GM19452 (cell line): ENCODE results near the gene ANO9.
"Not testable (repeated sequence)": the region's sequence is repeated elsewhere in the genome, so short reads cannot be mapped to it uniquely, and the experiment has no call there.

ENCODE experiments used
- ATAC-seq: cut with Tn5 transposase; IDR thresholded peaks from one replicate; pipeline ENCODE4 v1.9.1; 2021; ENCODE audit not compliant: unreplicated experiment

ANO9 gene

GRCh38 chr11:437228-437870, 4.5 kb downstream of the ANO9 start:
- ATAC-seq: no peak

GRCh38 chr11:434999-435740, 6.6 kb downstream of the ANO9 start:
- ATAC-seq: not testable (repeated sequence)

GRCh38 chr11:434496-434895, 7.3 kb downstream of the ANO9 start:
- no peak for ATAC-seq

- ATAC-seq: no peak
Measured at GRCh38 chr11:433641-434040, 8.2 kb downstream of the ANO9 start.

- ATAC-seq: no peak
Measured at GRCh38 chr11:433111-433510, 8.7 kb downstream of the ANO9 start.

GRCh38 chr11:432501-433100, 9.2 kb downstream of the ANO9 start:
- ATAC-seq: no peak

- no peak for ATAC-seq
Measured at GRCh38 chr11:431921-432320, 9.9 kb downstream of the ANO9 start.

GRCh38 chr11:429931-430456, 11.8 kb downstream of the ANO9 start:
- ATAC-seq: no peak

- ATAC-seq: no peak
Measured at GRCh38 chr11:429391-429790, 12.4 kb downstream of the ANO9 start.

GRCh38 chr11:428295-428694, 13.5 kb downstream of the ANO9 start:
- no peak for ATAC-seq

GRCh38 chr11:426851-427250, 15.0 kb downstream of the ANO9 start:
- ATAC-seq: no peak

GRCh38 chr11:425301-425700, 16.5 kb downstream of the ANO9 start:
- ATAC-seq: no peak

GRCh38 chr11:424766-425165, 17.0 kb downstream of the ANO9 start:
- not testable (repeated sequence) for ATAC-seq

GRCh38 chr11:424232-424631, 17.6 kb downstream of the ANO9 start:
- no peak for ATAC-seq

GRCh38 chr11:422249-422656, 19.6 kb downstream of the ANO9 start:
- ATAC-seq: no peak

GRCh38 chr11:420911-421321, 20.9 kb downstream of the ANO9 start:
- no peak for ATAC-seq

GRCh38 chr11:420054-420910, 21.5 kb downstream of the ANO9 start:
- ATAC-seq: no peak

- no peak for ATAC-seq
Measured at GRCh38 chr11:419248-420005, 22.4 kb downstream of the ANO9 start.

GRCh38 chr11:418343-419247, 23.2 kb downstream of the ANO9 start:
- ATAC-seq: no peak
